H1 (cell line): Measurements from ENCODE around the gene TSPAN15.

Source experiments
- CEBPB ChIP-seq: IDR thresholded peaks from 2 replicates; pipeline ENCODE4 v1.6.1; 2012; ENCODE audit warnings: low read depth, low read length
- CHD2 ChIP-seq: IDR thresholded peaks from 2 replicates; pipeline ENCODE4 v1.6.1; 2012; ENCODE audit warnings: low read length, improper control_type of control experiment
- EP300 ChIP-seq, 2 experiments: IDR thresholded peaks; 1 replicate in 1 of 2; 2 replicates in 1 of 2; pipeline ENCODE4 v1.6.1; 2011 to 2012; ENCODE audit warnings: low read depth in 2 of 2, low read length in 2 of 2, mild to moderate bottlenecking in 2 of 2, borderline replicate concordance in 1 of 2, inconsistent platforms in 1 of 2, moderate library complexity in 1 of 2
- MAFK ChIP-seq: IDR thresholded peaks from 2 replicates; pipeline ENCODE4 v1.6.1; 2012; ENCODE audit warnings: low read depth, mild to moderate bottlenecking, improper control_type of control experiment, low read length
- POLR2A ChIP-seq, 2 experiments: IDR thresholded peaks; 1 replicate in 1 of 2; 2 replicates in 1 of 2; pipeline ENCODE4 v1.6.1; 2011; ENCODE audit warnings: low read depth in 2 of 2, low read length in 2 of 2, mild to moderate bottlenecking in 2 of 2; ENCODE audit errors: control extremely low read depth in 1 of 2
- POLR2AphosphoS5 ChIP-seq: IDR thresholded peaks from 2 replicates; pipeline ENCODE4 v1.6.1; 2011; ENCODE audit warnings: low read depth, low read length
- SP1 ChIP-seq: IDR thresholded peaks from 2 replicates; pipeline ENCODE4 v1.6.1; 2011; ENCODE audit warnings: low read depth, low read length
- TAF1 ChIP-seq: IDR thresholded peaks from 2 replicates; pipeline ENCODE4 v1.6.1; 2011; ENCODE audit warnings: mild to moderate bottlenecking, low read depth, low read length
- YY1 ChIP-seq: IDR thresholded peaks from 2 replicates; pipeline ENCODE4 v1.6.1; 2011; ENCODE audit warnings: low read depth, mild to moderate bottlenecking, low read length
- ZNF274 ChIP-seq: IDR thresholded peaks from 2 replicates; pipeline ENCODE4 v1.7.0; 2012; ENCODE audit warnings: low read length, borderline replicate concordance; ENCODE audit errors: extremely low read depth
- TF ChIP-seq, protein P1 (sequence below), 3 experiments: IDR thresholded peaks; 1 replicate in 2 of 3; 2 replicates in 1 of 3; pipeline versions ENCODE4 v1.5.1 to v1.6.1; 2011; ENCODE audit warnings: low read length in 3 of 3, mild to moderate bottlenecking in 3 of 3, inconsistent platforms in 2 of 3, low read depth in 1 of 3, moderate library complexity in 1 of 3; ENCODE audit not compliant: insufficient read depth in 1 of 3; ENCODE audit errors: control extremely low read depth in 1 of 3
- TF ChIP-seq, protein P2 (sequence below): IDR thresholded peaks from 2 replicates; pipeline ENCODE4 v1.6.1; 2011; ENCODE audit warnings: low read length, improper control_type of control experiment
- TF ChIP-seq, protein P3 (sequence below): IDR thresholded peaks from 2 replicates; pipeline ENCODE4 v1.6.1; 2011; ENCODE audit warnings: low read depth, mild to moderate bottlenecking, low read length; ENCODE audit not compliant: insufficient read depth
- TF ChIP-seq, protein P4 (sequence below): IDR thresholded peaks from 2 replicates; pipeline ENCODE4 v1.6.1; 2012; ENCODE audit warnings: inconsistent platforms

DNA sequence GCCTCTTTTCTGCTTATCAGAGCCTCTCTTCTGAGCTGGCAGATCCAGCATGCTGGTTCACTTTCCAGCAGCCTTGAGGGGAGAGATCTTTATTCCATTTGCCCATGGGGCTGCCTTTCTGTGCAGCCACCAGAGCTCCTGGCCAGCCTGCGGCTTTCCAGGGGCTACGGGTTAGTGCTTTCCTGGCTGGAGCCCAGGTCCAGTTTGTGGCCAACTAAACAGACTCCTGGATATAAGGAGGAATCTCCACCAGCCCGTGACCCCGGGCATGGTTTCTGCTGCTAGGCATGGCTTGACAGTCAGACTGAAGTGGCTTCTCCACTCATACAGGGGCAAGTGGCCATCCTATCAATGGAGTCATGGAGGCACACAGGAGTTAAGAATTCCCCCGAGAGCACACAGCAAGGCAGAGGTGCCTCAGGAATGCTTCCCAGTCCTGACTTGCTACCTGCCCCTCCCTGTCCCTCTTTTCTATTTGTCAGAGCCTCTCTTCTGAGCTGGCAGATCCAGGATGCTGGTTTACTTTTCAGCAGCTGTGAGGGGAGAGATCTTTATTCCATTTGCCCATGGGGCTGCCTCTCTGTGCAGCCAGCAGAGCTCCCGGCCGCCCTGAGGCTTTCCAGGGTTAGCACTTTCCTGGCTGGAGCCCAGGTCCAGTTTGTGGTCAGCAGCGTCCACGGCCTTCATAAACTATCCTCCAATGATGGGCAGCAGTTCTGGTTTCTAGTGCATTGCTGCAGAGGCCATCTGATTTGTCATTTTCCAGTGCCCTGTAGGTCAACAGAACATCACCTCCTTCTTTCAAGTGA is 35.9 kb downstream of the TSPAN15 start:
- TF ChIP-seq POLR2AphosphoS5 (no peak), ZNF274 (no peak), CHD2 (no peak), SP1 (no peak), MAFK (no peak), EP300 (IDR thresholded peaks at IDR 0.05; ENCODE audit: borderline replicate concordance in 1 of 2, low read depth in 2 of 2, low read length in 2 of 2) (no peak), POLR2A (IDR thresholded peaks at IDR 0.05; ENCODE audit: control extremely low read depth in 1 of 2, low read depth in 2 of 2, low read length in 2 of 2) (no peak), YY1 (no peak), CEBPB (no peak), TAF1 (no peak)
- TF ChIP-seq, protein P1, sequence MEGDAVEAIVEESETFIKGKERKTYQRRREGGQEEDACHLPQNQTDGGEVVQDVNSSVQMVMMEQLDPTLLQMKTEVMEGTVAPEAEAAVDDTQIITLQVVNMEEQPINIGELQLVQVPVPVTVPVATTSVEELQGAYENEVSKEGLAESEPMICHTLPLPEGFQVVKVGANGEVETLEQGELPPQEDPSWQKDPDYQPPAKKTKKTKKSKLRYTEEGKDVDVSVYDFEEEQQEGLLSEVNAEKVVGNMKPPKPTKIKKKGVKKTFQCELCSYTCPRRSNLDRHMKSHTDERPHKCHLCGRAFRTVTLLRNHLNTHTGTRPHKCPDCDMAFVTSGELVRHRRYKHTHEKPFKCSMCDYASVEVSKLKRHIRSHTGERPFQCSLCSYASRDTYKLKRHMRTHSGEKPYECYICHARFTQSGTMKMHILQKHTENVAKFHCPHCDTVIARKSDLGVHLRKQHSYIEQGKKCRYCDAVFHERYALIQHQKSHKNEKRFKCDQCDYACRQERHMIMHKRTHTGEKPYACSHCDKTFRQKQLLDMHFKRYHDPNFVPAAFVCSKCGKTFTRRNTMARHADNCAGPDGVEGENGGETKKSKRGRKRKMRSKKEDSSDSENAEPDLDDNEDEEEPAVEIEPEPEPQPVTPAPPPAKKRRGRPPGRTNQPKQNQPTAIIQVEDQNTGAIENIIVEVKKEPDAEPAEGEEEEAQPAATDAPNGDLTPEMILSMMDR (IDR thresholded peaks at IDR 0.05; ENCODE audit: control extremely low read depth in 1 of 3, insufficient read depth in 1 of 3, low read depth in 1 of 3, low read length in 3 of 3): no peak
- TF ChIP-seq, protein P2, sequence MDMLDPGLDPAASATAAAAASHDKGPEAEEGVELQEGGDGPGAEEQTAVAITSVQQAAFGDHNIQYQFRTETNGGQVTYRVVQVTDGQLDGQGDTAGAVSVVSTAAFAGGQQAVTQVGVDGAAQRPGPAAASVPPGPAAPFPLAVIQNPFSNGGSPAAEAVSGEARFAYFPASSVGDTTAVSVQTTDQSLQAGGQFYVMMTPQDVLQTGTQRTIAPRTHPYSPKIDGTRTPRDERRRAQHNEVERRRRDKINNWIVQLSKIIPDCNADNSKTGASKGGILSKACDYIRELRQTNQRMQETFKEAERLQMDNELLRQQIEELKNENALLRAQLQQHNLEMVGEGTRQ: no peak
- TF ChIP-seq, protein P3, sequence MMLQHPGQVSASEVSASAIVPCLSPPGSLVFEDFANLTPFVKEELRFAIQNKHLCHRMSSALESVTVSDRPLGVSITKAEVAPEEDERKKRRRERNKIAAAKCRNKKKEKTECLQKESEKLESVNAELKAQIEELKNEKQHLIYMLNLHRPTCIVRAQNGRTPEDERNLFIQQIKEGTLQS: no peak
- TF ChIP-seq, protein P4, sequence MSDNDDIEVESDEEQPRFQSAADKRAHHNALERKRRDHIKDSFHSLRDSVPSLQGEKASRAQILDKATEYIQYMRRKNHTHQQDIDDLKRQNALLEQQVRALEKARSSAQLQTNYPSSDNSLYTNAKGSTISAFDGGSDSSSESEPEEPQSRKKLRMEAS: no peak
